Right lobe of liver (tissue), 6 donors: ENCODE results near the gene RIMBP2. TPM values are rescaled to one million over a fixed set of nuclear protein-coding genes. Genes with fewer than 3 reads are reported as not detected.
A peak's percentile ranks its signal among the peaks of the same experiment; 100 is the strongest.

ENCODE experiments used
- ATAC-seq, 4 donors: fragments of 200-7000 bp; cut with Tn5 transposase; one replicate each; pipeline ENCODE4 v1.9.1; 2020; ENCODE audit warnings: mild to moderate bottlenecking in 4 of 4, moderate library complexity in 4 of 4
- DNase-seq, 3 donors: peaks; one replicate each; pipeline ENCODE4 v3.0.0-alpha.2; 2020
- H3K27ac ChIP-seq, 3 donors: fragments of 200-600 bp; one replicate each; pipeline ENCODE4 v1.8.0; 2022
- H3K27me3 ChIP-seq, 2 donors: fragments of 200-600 bp; one replicate each; pipeline ENCODE4 v1.8.0; 2022
- H3K36me3 ChIP-seq, 4 donors: fragments of 200-600 bp; sonication (generic) in 1 of 4; one replicate each; pipeline versions ENCODE4 v1.5.1 to v1.8.0; 2017 to 2022; ENCODE audit warnings: control low read depth in 1 of 4
- H3K4me1 ChIP-seq, 4 donors: fragments of 200-600 bp; sonication (generic) in 1 of 4; one replicate each; pipeline versions ENCODE4 v1.5.1 to v1.8.0; 2017 to 2022; ENCODE audit warnings: control low read depth in 1 of 4
- H3K4me3 ChIP-seq, 3 donors: fragments of 200-600 bp; one replicate each; pipeline ENCODE4 v1.8.0; 2022
- H3K9me3 ChIP-seq, 4 donors: fragments of 200-600 bp; sonication (generic) in 1 of 4; one replicate each; pipeline versions ENCODE4 v1.5.1 to v1.8.0; 2017 to 2022; ENCODE audit warnings: control low read depth in 1 of 4
- POLR2A ChIP-seq: fragments of 450-650 bp; IDR thresholded peaks from one replicate; pipeline ENCODE4 v1.6.1; 2017; ENCODE audit warnings: antibody characterized with exemption, mild to moderate bottlenecking
- WGBS: methylation state at CpG from one replicate; pipeline ENCODE4 v1.1.6; 2018; ENCODE audit warnings: low coverage, low lambda C conversion rate; ENCODE audit not compliant: insufficient coverage; ENCODE audit errors: missing lambda C conversion rate; 5-methylcytosine and 5-hydroxymethylcytosine counted together
- intact Hi-C, 2 donors: fragments of 100-400 bp; cut with DNase I; formaldehyde crosslinking; loops; one replicate each; pipeline versions ENCODE4 v1.11.2 to v1.14.1; 2022
- total RNA-seq, 6 experiments: library from RNA; depleted of rRNA in 2 of 6; stranded (reverse); fragments of >200 nt in 2 of 6; fragmentation: NEBNext Ultra II Directional in 3 of 6; extraction: Animal tissue kit (Norgen Biotek cat#: 25700) in 3 of 6; gene quantifications; one replicate each; pipeline versions ENCODE4 v1.1.0 to v1.2.4, GENCODE V29; 2016 to 2023
- TF ChIP-seq, protein P1 (sequence below), 4 donors: fragments of 200-600 bp in 3 of 4; fragments of 450-650 bp in 1 of 4; IDR thresholded peaks; one replicate each; pipeline versions ENCODE4 v1.5.1 to v1.8.0; 2016 to 2022; ENCODE audit warnings: antibody characterized with exemption in 4 of 4, mild to moderate bottlenecking in 2 of 4
- donor health status: DM: no; HTN: yes; CAD: no.
- donor health status: DM: no; HTN: no; CAD: no.
- donor health status: DM: no; HTN: no; CAD: no.
- donor health status: DM: no; HTN: yes; CAD: no.
- donor health status: DM: no; HTN: yes; CAD: no.

Gene RIMBP2
- total RNA-seq, 6 experiments from 2014 or later = 0.04 to 0.19 TPM; not detected in 4

DNA sequence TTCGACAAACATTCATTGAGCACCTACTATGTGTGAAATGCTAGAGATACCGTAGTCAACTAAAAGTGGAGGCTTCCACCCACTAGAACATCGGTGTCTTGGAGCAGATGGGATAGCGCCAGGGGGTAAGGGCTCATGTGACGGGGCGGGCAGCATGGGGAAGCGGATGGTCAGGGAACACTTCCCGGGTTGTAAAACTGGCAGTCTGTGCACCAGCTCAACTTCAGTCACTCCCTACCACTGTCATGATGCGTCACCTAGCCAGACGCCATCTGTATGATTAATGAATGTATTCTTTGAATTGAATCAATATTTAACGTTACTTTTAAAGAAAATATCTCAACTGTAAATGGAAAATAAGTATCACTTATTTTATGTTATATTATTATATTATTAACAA lies 284.9 kb downstream of the RIMBP2 start:
- Histone ChIP-seq H3K27ac (no peak overlapping the region), H3K4me3 (no peak overlapping the region), H3K9me3 (no peaks in the 10 kb centered on the region), H3K4me1 (no peaks in the 10 kb centered on the region), H3K36me3 (no peaks in the 10 kb centered on the region), H3K27me3 (no peaks in the 10 kb centered on the region)
- ATAC-seq = no peak
- peak in 1 of 3 donors; percentile 19 for DNase-seq
- intact Hi-C loops = no loop called here
- 78% methylated on average over 9 of the region's 11 CpGs for WGBS
- TF ChIP-seq, protein P1, sequence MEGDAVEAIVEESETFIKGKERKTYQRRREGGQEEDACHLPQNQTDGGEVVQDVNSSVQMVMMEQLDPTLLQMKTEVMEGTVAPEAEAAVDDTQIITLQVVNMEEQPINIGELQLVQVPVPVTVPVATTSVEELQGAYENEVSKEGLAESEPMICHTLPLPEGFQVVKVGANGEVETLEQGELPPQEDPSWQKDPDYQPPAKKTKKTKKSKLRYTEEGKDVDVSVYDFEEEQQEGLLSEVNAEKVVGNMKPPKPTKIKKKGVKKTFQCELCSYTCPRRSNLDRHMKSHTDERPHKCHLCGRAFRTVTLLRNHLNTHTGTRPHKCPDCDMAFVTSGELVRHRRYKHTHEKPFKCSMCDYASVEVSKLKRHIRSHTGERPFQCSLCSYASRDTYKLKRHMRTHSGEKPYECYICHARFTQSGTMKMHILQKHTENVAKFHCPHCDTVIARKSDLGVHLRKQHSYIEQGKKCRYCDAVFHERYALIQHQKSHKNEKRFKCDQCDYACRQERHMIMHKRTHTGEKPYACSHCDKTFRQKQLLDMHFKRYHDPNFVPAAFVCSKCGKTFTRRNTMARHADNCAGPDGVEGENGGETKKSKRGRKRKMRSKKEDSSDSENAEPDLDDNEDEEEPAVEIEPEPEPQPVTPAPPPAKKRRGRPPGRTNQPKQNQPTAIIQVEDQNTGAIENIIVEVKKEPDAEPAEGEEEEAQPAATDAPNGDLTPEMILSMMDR (IDR thresholded peaks at IDR 0.05) = no peak

DNA sequence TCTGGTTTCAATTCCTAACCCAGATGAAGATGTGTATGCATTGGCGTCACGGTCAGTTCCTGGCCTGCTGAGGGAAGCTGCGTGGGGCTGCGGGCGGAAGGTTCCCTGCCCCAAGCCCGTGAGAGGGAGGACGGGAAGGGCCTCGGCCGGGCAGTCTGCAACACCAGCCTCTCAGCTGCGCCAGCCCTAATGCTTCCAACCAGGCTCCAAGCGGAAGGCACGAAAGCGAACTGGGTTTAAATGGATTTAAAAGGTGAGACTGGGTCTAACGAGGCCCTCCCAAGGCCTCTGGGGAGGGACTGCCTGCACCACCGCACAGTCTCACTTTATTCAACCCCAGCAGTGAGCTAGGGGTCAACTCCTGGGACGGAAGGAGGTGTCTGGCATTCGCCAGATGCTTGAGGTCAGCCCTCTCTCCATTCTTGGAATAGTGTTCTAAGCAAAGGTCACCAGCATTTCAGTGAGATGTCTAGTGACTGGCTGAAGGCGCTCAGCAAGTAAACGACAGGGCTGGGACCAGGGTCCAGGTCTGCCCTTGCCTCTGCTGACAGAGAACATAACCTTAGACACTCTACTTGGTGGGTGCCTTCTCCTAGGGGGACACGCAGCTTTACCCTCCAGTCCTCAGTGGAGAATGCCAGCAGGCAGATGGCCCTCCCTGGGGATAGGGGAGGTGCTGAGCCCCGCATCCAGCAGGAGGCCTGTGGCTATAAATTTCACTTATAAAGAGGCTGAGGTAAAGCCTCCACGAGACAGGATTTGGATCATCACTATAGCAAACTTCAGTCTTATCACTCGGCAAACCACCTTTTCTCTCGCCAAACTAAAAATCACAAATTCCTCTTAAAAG lies 286.2 kb downstream of the RIMBP2 start:
- H3K4me3 ChIP-seq = no peak overlapping the region
- 82% methylated on average over 7 of the region's 24 CpGs for WGBS
- H3K4me1 ChIP-seq = no peaks in the 10 kb centered on the region
- intact Hi-C loops = no loop called here
- TF ChIP-seq, protein P1 (IDR thresholded peaks at IDR 0.05) = no peak
- no peak for TF ChIP-seq POLR2A
- DNase-seq = peak in 2 of 3 donors; percentile 15 to 48
- H3K27ac ChIP-seq = no peak overlapping the region
- no peaks in the 10 kb centered on the region for H3K27me3 ChIP-seq
- no peaks in the 10 kb centered on the region for H3K9me3 ChIP-seq
- ATAC-seq = no peak
- H3K36me3 ChIP-seq = no peaks in the 10 kb centered on the region

DNA sequence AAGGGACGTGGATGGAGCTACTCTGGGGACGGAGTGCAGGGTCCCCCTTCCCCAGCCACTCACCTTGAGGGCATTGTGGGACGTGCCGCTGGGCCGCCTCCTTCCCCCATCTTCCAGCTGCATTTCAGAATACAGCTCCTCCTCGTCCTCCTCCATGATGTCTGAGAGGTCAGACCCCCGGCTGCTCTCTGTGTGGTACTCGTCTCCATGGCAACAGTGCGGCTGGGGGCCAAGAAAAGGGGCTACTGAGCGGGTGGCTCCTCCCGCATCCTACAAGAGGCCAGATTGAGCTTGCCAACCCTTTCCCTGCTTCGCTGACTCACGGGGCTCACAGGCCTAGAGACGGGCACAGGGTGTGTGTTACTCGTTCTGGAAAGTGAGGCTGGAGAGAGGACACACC lies 288.0 kb downstream of the RIMBP2 start:
- Histone ChIP-seq H3K36me3 (no peaks in the 10 kb centered on the region), H3K4me3 (no peak overlapping the region), H3K4me1 (no peaks in the 10 kb centered on the region), H3K27ac (no peak overlapping the region), H3K27me3 (no peaks in the 10 kb centered on the region), H3K9me3 (no peaks in the 10 kb centered on the region)
- 26% methylated on average over 7 of the region's 15 CpGs for WGBS
- DNase-seq (peak in 2 of 3 donors; percentile 22 to 27), ATAC-seq (no peak)
- no peak for TF ChIP-seq POLR2A
- TF ChIP-seq, protein P1 (IDR thresholded peaks at IDR 0.05) = no peak
- intact Hi-C loops = no loop called here

DNA sequence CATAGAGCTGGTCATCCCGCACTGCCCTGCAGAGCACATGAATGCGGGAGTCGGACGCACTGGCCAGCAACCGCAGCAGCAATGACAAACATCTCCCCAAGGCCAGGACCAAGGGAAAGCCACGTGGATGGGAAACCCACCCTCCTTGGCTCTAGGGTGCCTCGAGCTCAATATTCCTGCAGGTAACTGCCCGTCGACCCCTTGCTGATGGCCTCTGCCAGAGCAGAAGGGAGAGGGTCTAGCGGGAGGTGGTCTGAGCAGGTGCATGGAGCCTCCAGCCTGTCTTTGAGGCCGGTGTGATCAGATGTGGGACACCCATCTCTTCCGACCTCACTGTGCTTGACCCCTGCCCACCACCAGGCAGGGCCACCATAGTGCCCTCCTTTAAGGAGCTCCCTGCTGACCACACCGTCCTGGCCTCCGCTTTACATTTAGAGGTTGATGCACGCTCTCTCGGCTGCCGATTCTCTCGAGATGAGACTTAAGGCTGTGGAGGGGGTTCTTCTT lies 288.7 kb downstream of the RIMBP2 start:
- Histone ChIP-seq H3K4me3 (no peak overlapping the region), H3K27ac (no peak overlapping the region), H3K27me3 (no peaks in the 10 kb centered on the region), H3K9me3 (no peaks in the 10 kb centered on the region), H3K36me3 (no peaks in the 10 kb centered on the region), H3K4me1 (no peaks in the 10 kb centered on the region)
- DNase-seq = peak in 1 of 3 donors; percentile 27
- intact Hi-C loops = no loop called here
- WGBS = 70% methylated on average over 4 of the region's 18 CpGs
- no peak for ATAC-seq
- TF ChIP-seq, protein P1 (IDR thresholded peaks at IDR 0.05) = no peak
- TF ChIP-seq POLR2A = no peak
